NCI-H2227 (cell line): ENCODE data around the gene PSMB1.
"Not testable (repeated sequence)": the region's sequence is repeated elsewhere in the genome, so short reads cannot be mapped to it uniquely, and the experiment has no call there.

Experiments used
- DNase-seq: peaks from one replicate; lab custom pipeline; 2025; ENCODE audit not compliant: unreplicated experiment; lab: John Stamatoyannopoulos, UW

PSMB1 gene

DNA sequence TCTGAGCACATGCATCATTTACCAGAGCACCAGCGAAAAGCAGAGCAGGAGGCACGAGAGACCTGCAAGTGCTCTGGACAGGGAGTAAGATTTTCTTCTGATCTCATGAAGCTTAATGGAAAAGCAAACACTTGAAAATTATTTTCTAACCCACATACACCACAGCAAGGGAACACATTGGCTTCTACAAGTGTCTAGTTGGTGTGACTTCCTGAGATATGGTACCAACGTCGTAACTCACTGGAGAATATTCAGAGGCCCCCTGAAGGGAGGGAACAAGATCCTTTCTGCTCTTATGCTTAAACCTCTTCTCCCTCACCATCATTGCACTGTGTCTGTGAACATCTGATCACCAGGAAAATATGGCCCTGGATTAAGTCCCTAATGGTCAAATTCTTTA, 48.6 kb downstream of the PSMB1 start:
- no peak for DNase-seq

DNA sequence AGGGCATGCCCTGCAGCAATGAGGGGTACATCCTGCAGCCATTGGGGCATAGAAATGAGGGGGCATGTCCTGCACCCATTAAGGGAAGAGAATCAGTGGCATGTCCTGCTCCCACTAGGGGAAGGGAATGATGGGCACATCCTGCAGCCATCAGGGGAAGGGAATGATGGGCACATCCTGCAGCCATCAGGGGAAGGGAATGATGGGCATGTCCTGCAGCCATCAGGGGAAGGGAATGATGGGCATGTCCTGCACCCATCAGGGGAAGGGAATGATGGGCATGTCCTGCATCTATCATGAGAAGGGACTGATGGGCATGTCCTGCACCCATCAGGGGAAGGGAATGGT, 49.7 kb downstream of the PSMB1 start:
- no peak for DNase-seq

- DNase-seq = not testable (repeated sequence)
These were observed 50.2 kb downstream of the PSMB1 start for GRCh38 chr6:170502733-170503413.

DNA sequence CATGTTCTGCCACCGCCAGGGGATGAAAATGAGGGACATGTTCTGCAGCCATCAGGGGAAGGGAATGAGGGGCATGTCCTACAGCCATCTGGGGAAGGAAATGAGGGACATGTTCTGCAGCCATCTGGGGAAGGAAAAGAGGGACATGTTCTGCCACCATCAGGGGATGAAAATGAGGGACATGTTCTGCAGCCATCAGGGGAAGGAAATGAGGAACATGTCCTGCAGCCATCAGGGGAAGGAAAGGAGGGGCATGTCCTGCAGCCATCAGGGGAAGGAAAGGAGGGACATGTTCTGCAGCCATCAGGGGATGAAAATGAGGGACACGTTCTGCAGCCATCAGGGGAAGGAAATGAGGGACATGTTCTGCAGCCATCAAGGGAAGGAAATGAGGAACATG, 50.8 kb downstream of the PSMB1 start:
- not testable (repeated sequence) for DNase-seq

GRCh38 chr6:170500955-170501590, 52.0 kb downstream of the PSMB1 start:
- no peak for DNase-seq

- no peak for DNase-seq
These were observed 55.2 kb downstream of the PSMB1 start for GRCh38 chr6:170497841-170498301.

DNA sequence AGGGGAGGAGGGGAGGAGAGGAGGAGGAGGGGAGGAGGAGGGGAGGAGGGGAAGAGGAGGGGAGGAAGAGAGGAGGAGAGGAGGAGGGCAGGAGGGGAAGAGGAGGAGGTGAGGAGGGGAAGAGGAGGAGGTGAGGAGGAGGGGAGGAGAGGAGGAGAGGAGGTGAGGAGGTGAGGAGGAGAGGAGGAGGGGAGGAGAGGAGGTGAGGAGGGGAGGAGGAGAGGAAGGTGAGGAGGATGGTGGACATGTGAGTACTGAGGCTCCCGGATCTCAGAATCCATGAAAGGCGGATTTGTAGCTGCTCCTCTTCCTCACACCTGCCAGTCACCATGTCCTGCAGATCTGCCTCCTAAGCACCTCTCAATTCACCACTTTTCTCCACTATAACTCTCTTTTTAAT, 59.8 kb downstream of the PSMB1 start:
- no peak for DNase-seq

- DNase-seq = no peak
These were observed 62.8 kb downstream of the PSMB1 start for GRCh38 chr6:170490259-170490658.

GRCh38 chr6:170489836-170490235, 63.3 kb downstream of the PSMB1 start:
- DNase-seq = no peak

GRCh38 chr6:170487707-170488329, 65.3 kb downstream of the PSMB1 start:
- no peak for DNase-seq

- no peak for DNase-seq
These were observed 67.9 kb downstream of the PSMB1 start for GRCh38 chr6:170485159-170485558.
